MCF 10A (cell line): ENCODE data around the gene ZDHHC8. TPM values are rescaled to one million over a fixed set of nuclear protein-coding genes. Genes with fewer than 3 reads are reported as not detected.

Experiments used
- BruUV-seq: library from RNA; stranded (reverse); fragments of 400-500 nt; replicated peaks from 2 replicates; lab custom pipeline; 2021; lab: Mats Ljungman, UMichigan
- CTCF ChIA-PET: fragments of 300-600 bp; sonication (Branson Sonifier 250); formaldehyde crosslinking; extraction: SDS; loops from one replicate; lab custom pipeline; 2021; ENCODE audit warnings: antibody characterized with exemption, inconsistent platforms; lab: Yijun Ruan, JAX
- POLR2A ChIA-PET: fragments of 300-600, 350-650 bp; sonication (Branson Sonifier 250); formaldehyde crosslinking; extraction: SDS; loops from one replicate; lab custom pipeline; 2020; ENCODE audit warnings: antibody characterized with exemption, inconsistent platforms; lab: Yijun Ruan, JAX
- DNase-seq: peaks from one replicate; pipeline ENCODE4 v3.0.0-alpha.2; 2018; ENCODE audit not compliant: unreplicated experiment
- H3K27ac Mint-ChIP-seq: one replicate; pipeline ENCODE4 v1.8.0; 2022; ENCODE audit warnings: mild to moderate bottlenecking, low read depth, mixed read lengths; ENCODE audit not compliant: unreplicated experiment
- H3K27me3 Mint-ChIP-seq: one replicate; pipeline ENCODE4 v1.8.0; 2022; ENCODE audit warnings: mixed read lengths; ENCODE audit not compliant: insufficient read depth, unreplicated experiment
- H3K36me3 Mint-ChIP-seq: one replicate; pipeline ENCODE4 v1.8.0; 2022; ENCODE audit warnings: mild to moderate bottlenecking, moderate library complexity, mixed read lengths; ENCODE audit not compliant: insufficient read depth, unreplicated experiment
- H3K4me1 Mint-ChIP-seq: one replicate; pipeline ENCODE4 v1.8.0; 2022; ENCODE audit warnings: mixed read lengths; ENCODE audit not compliant: insufficient read depth, unreplicated experiment
- H3K4me3 Mint-ChIP-seq: one replicate; pipeline ENCODE4 v1.8.0; 2022; ENCODE audit warnings: mild to moderate bottlenecking, moderate library complexity, mixed read lengths; ENCODE audit not compliant: unreplicated experiment
- H3K9me3 Mint-ChIP-seq: one replicate; pipeline ENCODE4 v1.8.0; 2022; ENCODE audit warnings: mixed read lengths; ENCODE audit not compliant: unreplicated experiment
- CTCF ChIP-seq: fragments of 200-600 bp; IDR thresholded peaks from one replicate; pipeline ENCODE4 v1.8.0; 2022; ENCODE audit warnings: antibody characterized with exemption, mild to moderate bottlenecking; ENCODE audit not compliant: unreplicated experiment
- intact Hi-C: fragments of 100-400 bp; cut with micrococcal nuclease; formaldehyde crosslinking; loops from 2 replicates; pipeline ENCODE4 v1.14.1; 2022
- total RNA-seq: library from RNA; stranded (reverse); gene quantifications from 2 replicates; pipeline ENCODE4 v1.2.3, GENCODE V29; 2022

The ZDHHC8 gene
- total RNA-seq, 1 experiment from 2014 or later: 44.8 TPM

GRCh38 chr22:20126284-20127029, 5.1 kb upstream of the ZDHHC8 start:
- H3K4me3 Mint-ChIP-seq: no peak overlapping the region
- H3K36me3 Mint-ChIP-seq: peaks cover 45% of the 10 kb centered on the region
- ChIA-PET CTCF (no interaction called here), POLR2A (interaction anchor here (2.2 kb wide), 1 partner anchor 9 kb away, joined by 11 read pairs; the partner anchor contains the start of gene TRMT2A)
- H3K4me1 Mint-ChIP-seq: no peaks in the 10 kb centered on the region
- H3K27ac Mint-ChIP-seq: no peak overlapping the region
- no peaks in the 10 kb centered on the region for H3K9me3 Mint-ChIP-seq
- BruUV-seq: no TSS peak
- DNase-seq: no peak
- intact Hi-C loops: no loop called here
- no peaks in the 10 kb centered on the region for H3K27me3 Mint-ChIP-seq
- no peak for TF ChIP-seq CTCF

GRCh38 chr22:20127318-20127868, 4.2 kb upstream of the ZDHHC8 start:
- Mint-ChIP-seq H3K9me3 (no peaks in the 10 kb centered on the region), H3K27ac (no peak overlapping the region), H3K27me3 (no peaks in the 10 kb centered on the region), H3K4me3 (no peak overlapping the region), H3K4me1 (no peaks in the 10 kb centered on the region), H3K36me3 (peaks cover 36% of the 10 kb centered on the region)
- POLR2A ChIA-PET: interaction anchor here (1.0 to 2.2 kb wide), 2 partner anchors 10 kb away, joined by 3 to 11 read pairs; partner anchors contain the start of gene TRMT2A
- TF ChIP-seq CTCF: no peak
- no peak for DNase-seq
- CTCF ChIA-PET: no interaction called here
- no TSS peak for BruUV-seq
- intact Hi-C loops: no loop called here

- no peaks in the 10 kb centered on the region for H3K4me1 Mint-ChIP-seq
- no TSS peak for BruUV-seq
- CTCF ChIA-PET: interaction anchor here (1.0 kb wide), 1 partner anchor 155 kb away, joined by 3 read pairs; no protein-coding TSS in a partner anchor
- no peak overlapping the region for H3K4me3 Mint-ChIP-seq
- no peak for DNase-seq
- no peak for TF ChIP-seq CTCF
- no peaks in the 10 kb centered on the region for H3K27me3 Mint-ChIP-seq
- H3K27ac Mint-ChIP-seq: no peak overlapping the region
- peaks cover 33% of the 10 kb centered on the region for H3K36me3 Mint-ChIP-seq
- intact Hi-C loops: no loop called here
- POLR2A ChIA-PET: interaction anchor here (1.0 to 3.0 kb wide), 2 partner anchors 9 to 11 kb away, joined by 3 to 17 read pairs; partner anchors contain the start of gene TRMT2A
- no peaks in the 10 kb centered on the region for H3K9me3 Mint-ChIP-seq
Measured at GRCh38 chr22:20127869-20128618, 3.6 kb upstream of the ZDHHC8 start.

- Mint-ChIP-seq H3K9me3 (no peaks in the 10 kb centered on the region), H3K36me3 (peaks cover 33% of the 10 kb centered on the region), H3K27ac (no peak overlapping the region), H3K27me3 (no peaks in the 10 kb centered on the region), H3K4me3 (no peak overlapping the region), H3K4me1 (no peaks in the 10 kb centered on the region)
- no peak for TF ChIP-seq CTCF
- CTCF ChIA-PET: interaction anchor here (1.0 kb wide), 1 partner anchor 156 kb away, joined by 3 read pairs; no protein-coding TSS in a partner anchor
- DNase-seq: no peak
- POLR2A ChIA-PET: interaction anchor here (3.0 kb wide), 1 partner anchor 10 kb away, joined by 17 read pairs; the partner anchor contains the start of gene TRMT2A
- BruUV-seq: TSS peak; percentile 12
- intact Hi-C loops: no loop called here
Measured at GRCh38 chr22:20128619-20128901, 3.0 kb upstream of the ZDHHC8 start.
